GM21529 (cell line): ENCODE results near the gene RADX.
"Not testable (repeated sequence)": the region's sequence is repeated elsewhere in the genome, so short reads cannot be mapped to it uniquely, and the experiment has no call there.

Experiments
- ATAC-seq: cut with Tn5 transposase; IDR thresholded peaks from one replicate; pipeline ENCODE4 v1.9.1; 2021; ENCODE audit not compliant: unreplicated experiment

Gene RADX, protein sequence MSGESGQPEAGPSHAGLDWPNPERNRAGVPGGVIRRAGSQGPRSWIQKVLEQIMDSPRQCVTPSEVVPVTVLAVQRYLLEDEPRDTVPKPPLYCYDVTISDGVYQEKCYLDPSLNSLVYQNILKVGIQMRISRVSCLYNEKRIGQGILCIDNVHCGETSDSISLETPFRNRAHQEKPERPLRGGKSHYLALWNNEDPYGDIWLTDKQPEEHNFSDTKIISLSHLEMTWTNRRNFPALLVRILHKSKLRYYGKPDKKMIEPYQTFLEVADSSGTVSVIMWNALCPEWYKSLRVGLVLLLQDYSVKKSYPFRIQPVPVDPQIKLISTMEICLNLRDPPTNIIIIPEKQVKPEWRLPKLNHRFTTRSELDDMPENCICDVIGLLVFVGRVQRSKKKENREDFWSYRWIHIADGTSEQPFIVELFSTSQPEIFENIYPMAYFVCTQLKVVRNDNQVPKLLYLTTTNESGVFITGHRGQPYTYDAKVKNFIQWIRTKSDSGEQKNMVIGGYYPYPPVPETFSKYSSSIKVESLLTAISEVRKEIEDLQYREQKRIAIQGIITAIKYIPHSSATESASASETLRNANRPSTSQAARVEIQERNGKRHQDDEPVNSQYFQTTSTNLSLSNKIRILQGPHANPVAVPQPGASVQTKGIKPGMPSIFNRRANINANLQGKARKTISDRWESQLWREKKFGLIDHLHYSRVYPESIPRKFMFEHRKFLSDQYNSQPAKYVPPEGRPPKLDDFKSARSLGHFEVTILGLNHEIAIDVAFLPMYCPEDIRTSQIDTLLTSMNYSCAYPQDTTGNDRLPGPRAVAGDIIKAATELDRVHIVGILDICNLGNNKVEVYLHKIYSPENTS

DNA sequence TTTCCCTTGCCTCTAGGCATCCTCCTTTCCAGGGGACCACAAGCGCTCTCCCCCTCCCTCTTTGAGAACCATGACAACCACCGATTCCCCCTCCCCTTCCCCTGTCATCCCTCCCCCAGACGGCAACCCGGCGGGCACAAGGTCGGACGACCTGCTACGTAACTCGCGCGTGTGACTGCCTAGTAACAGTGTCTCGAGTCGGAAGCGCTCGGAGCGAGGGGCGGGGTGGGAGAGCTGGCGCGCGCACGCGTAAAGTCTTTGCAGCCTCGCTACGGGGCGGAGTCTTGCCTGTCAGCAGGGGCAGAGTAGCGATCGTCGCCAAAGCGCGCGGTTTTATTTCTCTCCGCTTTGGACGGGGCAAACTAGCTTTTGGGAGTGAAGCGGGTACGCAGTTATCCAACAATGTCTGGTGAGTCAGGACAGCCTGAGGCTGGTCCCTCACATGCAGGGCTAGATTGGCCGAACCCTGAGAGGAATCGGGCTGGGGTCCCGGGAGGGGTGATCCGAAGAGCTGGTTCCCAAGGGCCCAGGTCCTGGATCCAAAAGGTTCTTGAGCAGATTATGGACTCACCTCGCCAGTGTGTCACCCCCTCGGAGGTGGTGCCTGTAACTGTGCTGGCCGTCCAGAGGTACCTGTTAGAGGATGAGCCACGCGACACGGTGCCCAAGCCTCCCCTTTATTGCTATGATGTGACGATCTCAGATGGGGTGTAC, at the start of gene RADX:
TSS of gene RADX (plus strand) at position 300 of the 714 bp plus-strand sequence. CDS start at position 403, 103 bp downstream.
- peak; percentile 98 for ATAC-seq

DNA sequence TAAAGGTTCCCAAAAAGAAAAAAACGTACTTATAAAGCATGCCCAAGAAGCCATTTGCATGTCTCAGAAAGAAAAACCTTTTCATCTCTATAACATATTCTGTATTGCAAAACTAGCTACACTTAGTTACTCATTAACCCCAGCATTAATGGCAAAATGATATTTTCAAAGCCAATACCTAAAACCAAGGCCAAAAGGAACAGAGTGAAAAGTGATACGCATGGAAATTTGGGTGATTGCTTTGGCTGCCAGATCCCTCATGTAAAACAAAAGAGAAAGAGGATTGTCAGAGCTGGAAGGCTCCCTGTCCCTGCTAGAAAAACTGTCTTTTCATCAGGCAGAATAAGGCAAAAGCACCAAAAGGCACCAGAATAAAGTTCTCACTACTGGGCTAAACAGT, 46.8 kb upstream of the RADX start:
- ATAC-seq: no peak

DNA sequence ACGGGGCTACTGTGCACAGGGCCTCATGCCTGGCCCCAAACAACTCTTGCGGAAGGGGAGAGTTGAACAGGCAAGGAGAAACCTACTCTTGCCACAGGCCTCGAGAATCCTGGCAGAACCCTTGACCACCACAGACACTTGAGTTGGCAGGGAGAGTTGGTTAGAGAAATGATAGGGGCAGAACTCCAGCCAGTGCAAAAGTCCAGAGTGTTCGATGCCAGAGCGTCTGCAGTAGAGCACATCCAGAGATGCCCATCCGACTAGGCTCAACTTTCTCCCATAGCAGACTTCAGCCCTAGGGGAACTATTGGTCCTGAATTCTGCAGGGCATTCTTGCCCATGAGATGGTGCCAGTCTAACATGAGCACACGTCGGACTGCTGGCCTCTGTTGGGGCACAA, 45.4 kb upstream of the RADX start:
- no peak for ATAC-seq

DNA sequence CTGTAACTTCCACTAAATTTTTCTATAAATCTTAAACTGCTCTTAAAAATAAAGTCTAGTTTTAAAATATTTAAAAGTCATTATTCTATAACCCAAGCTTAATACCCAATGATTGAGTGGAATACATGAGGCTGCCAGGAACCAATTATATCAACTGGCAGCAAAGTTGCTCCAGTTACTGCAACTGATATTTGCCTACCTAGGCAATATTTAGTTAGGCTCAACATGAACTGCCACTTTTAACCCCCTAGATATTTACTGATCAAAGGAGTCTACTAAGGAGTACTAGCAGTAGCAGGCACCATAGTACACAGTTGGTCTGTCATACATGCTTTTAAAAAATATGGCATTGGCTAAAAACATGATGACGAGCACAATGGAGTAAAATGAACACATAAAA, 29.9 kb upstream of the RADX start:
- ATAC-seq: no peak

DNA sequence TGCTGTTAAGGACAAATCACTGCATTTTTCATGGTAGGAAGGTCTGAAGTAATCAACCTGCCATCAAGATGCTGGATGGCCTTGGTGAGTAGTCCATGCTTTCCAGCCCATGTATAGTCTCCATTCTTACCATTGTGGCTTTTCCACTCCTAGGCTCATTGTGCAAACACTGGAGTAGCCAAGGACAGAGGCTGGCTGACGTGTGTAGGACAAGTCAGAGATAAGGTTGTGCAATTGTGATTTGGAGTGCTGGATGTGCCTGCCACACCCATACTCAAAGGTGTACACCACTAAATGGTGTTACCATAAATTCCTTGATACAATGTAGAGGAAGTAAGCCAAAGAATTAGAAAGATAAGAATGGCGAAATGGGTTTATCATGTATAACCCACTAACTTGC, 26.3 kb upstream of the RADX start:
- ATAC-seq: no peak

DNA sequence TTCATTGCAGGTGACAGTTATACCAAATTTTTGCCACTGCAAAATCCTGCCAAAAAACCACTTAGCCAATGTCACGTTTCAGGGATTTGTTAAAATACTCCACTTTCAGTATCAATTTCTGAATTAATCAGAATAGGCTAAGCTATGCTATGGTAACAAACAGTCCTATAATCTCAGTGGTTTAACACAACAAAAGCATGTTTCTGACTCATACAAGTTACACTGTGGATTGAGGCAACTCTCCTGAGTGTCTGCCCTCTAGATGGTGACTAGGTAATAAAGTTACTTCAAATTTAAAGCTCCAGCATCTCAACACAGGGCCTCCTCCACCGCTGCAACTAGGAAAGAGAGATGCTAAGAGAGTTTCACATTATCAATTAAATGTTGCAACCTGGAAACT, 23.0 kb upstream of the RADX start:
- no peak for ATAC-seq

DNA sequence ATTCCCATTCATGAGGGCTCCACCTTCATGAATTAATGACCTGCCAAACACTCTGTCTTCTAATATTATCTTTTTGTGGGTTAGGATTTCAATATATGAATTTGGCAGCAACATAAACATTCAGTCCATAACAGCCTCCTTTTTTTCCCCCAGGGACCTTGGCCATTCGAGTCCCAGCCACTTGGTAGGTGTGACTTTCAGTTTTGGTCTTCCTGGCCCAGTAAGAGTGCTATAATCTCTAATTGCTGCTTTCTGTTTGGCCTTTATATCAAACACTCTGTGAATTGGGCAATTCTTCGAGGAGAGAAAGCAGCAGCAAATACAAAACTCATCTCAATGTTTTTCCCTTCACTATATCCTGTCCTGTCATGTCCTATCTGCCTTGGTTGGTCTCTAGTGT, 12.4 kb upstream of the RADX start:
- ATAC-seq: no peak

DNA sequence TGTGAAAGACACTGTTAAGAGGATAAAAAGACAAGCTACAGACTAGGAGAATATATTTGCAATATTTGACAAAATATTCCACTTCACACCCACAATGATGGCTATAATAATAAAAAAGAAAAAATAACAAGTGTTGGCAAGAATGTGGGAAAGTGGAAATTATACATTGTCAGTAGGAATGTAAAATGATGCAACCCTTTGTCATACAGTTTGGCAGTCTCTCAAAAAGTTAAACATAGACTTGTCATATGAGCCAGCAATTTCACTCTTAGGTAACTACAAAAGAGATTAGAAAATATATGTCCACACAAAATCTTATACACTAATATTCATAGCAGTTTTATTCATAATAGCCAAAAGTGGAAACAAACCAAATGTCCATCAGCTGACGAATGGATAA, 5.2 kb upstream of the RADX start:
- no peak for ATAC-seq

DNA sequence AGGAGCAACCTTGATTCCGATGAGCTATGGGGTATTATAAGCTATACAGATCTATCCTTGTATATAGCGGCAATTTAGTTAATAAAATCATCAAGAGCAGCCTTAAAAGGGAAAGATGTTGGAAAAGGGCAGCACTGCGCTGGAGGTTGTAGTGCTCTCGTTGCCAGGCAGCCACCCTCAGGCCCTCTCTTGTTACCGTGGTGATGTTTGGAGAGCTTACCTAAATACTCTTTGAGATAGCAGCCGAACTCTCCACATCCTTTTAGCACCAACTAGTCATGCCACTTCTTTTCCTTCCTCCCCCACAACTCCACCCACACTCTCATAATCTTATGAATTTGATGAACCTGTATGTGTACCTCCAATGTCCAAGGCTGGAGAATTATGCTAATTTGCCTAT, 3.8 kb upstream of the RADX start:
- no peak for ATAC-seq

DNA sequence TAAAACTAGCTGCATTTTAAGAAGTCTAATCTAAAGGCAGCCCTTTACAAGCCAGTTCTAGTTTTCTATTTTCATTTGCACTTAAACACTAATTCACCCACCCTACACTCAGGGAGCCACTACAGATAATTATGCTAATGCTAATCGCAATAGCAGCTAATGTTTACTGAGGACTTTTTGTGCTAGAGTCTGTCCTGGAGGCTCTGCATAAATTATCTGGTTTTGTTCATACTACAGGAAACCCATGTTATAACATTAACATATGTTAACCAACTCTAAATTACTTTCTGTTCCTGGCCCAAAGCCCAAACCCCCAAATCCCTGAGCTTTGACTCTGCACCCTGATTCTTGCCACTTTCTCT, 480 bp upstream of the RADX start:
- peak; percentile 10 for ATAC-seq

DNA sequence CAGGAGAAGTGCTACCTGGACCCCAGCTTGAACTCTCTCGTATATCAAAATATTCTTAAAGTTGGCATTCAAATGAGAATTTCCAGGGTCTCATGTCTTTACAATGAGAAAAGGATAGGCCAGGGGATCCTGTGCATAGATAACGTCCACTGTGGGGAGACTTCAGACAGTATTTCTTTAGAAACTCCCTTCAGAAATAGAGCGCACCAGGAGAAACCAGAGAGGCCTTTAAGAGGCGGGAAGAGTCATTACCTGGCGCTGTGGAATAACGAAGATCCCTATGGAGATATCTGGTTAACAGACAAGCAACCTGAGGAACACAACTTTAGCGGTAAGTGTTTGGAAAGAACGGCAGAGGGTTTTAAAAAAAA, 600 bp downstream of the RADX start:
- ATAC-seq: peak; percentile 19

DNA sequence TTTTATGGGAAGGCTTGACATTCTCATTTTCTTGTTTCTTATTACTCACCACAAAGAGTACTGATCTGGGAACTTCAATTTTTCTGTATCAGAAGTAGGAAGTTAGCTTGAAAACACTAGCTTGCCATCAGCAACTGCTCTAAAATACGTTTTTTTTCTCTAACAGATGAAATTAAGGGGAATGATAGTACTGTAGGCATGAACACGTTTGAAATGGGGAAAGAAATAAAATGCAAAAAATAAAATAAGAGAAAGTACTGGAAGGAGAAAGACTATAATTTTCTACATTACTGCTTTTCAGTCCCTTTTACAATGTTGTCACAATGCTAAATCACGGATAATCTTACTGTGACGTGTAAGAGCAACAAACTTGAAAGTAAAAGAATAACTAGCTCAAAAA, 1.5 kb downstream of the RADX start:
- no peak for ATAC-seq

DNA sequence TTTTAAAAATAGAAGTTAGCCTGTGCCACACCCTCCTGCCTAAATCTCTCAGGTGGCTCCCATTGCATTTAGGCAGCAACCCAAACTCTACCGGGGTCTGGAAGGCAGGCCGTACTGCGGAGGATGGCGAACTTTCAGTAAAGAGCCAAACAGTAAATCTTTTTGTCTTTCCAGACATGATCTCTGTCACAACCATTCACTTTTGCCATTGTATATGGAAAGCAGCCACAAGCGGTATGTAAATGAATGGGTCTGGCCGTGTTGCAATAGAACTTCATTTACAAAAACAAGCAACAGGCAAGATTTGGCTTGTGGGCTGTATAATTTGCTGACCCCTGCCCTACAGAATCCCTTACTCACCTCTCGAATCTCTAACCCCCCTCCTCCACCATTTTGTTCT, 3.3 kb downstream of the RADX start:
- no peak for ATAC-seq

DNA sequence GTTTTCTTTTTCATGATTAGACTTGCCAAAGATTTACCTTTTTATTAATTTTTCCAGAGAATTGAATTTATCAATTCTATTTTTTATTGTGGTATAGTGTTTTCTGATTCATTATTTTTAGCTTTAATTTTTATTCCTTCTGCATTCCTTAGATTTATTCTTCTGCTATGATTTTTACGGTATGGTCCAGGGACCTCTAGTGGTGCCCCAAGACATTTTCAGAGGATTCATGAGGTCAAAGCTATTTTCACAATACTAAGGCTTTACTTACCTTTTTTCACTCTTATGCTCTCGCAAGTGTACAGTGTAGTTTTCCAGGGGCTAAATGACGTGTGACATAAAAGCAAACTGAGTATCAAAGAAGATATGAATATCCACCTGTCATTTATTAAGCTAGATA, 8.0 kb downstream of the RADX start:
- no peak for ATAC-seq

DNA sequence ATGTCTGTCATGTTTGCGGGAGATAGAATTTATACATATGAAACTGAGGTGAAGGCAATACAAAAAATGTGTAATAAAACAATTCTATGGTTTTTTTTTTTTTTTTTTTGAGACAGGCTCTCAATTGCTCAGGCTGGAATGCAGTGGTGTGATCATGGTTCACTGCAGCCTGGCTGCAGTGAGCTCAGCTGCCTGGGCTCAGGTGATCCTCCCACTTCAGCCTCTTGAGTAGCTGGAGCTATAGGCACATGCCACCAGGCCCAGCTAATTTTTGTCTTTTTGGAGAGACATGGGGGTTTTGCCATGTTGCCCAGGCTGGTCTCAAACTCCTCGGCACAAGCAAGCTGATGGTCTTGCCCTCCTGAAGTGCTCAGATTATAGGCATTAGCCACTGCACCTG, 10.1 kb downstream of the RADX start:
- ATAC-seq: no peak

DNA sequence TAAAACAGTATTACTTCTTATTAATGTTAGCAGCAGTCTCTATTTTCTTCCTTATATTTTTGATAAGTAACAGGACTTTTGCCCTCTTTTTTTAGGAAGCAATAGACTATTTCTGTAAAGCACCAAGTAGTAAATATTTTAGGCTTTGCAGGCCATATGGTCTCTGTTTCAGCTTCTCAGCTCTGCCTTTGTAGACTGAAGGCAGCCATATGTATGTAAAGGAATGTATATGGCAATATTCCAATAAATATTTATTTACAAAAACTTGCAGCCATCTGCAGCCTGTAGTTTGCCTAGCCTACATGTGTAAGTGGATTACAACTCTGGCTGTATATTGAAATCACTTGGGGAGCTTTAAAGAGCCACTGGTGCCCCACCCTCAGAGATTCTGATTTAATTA, 15.0 kb downstream of the RADX start:
- no peak for ATAC-seq

DNA sequence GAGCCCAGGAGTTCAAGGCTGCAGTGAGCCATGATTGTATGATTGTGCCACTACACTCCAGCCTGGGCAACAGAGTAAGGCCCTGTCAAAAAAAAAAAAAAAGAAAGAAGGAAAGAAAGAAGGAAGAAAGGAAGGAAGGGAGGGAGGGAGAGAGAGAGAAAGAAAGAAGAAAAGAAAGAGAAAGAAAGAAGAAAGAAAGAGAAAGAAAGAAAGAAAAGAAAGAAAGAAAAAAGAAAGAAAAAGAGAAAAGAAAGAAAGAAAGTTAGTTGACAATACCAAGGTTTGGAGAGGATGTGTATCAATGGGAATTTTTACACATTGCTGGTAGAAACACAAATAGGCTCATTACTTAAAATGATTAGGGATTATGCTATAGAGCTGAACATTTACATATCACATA, 19.8 kb downstream of the RADX start:
- no peak for ATAC-seq

DNA sequence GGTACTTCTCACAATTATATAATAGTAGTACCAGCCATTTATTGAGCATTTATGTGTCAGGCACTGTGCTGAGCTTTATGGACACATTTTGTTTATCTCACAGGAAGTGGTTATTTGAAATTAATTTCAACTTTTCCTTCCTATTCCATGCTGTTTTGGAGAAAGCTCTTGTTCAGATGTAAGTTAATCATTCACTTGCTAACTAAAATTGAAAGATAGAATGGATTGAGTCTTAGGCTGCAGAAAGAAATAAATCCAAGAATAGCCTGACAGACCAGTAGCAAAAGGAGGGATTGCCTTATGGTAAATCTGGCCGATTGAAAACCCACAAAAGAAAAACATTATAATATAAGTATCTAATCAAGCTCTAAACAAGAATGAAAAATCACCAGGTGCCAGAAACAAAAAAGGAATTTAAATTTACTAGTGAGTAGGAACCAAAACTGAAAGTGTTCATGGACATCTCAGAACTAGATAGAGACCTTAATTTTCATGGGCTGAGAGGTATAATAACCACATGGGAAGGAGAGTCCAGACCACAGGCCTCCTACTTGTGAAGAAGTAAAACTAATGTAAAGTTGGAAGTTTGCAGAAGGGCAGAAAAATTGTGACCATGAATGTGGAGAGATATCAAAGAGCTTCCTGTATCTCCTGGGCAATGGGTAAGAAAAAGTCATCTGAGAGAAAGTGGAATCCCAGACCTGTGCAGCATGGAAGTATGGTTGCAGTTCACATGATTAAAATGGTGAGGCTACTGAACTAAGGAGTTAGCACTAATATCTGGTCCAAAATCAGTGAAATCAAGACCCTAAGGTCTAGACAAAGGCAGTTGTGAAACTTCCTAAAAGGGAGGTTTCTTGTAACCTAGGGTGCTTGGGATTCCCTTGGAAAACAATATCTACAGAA, 38.0 kb downstream of the RADX start:
- peak; percentile 99 for ATAC-seq

DNA sequence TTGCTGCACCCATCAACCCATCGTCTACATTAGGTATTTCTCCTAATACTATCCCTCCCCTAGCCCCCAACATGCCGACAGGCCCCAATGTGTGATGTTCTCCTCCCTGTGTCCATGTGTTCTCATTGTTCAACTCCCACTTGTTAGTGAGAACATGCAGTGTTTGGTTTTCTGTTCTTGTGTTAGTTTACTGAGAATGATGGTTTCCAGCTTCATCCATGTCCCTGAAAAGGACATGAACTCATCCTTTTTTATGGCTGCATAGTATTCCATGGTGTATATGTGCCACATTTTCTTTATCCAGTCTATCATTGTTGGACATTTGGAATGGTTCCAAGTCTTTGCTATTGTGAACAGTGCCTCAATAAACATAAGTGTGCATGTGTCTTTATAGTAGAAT, 41.8 kb downstream of the RADX start:
- ATAC-seq: not testable (repeated sequence)

DNA sequence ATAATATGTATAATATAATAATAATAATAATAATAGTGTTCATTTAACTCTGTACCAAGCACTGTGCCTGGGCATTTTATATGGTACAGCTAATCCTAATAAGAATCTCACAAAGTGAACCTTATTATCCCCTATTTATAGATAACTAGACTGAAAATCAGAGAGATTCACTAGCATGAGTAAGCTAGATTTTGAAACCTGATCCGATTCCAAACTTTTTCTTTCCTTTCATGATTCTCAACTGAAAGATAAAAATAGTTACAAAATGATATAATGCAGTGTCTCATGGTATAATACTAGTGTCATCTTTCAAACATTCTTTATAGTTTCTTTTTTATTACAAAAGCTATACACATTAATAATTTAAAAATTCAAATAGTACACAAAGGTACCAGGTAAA, 58.9 kb downstream of the RADX start:
- ATAC-seq: no peak

DNA sequence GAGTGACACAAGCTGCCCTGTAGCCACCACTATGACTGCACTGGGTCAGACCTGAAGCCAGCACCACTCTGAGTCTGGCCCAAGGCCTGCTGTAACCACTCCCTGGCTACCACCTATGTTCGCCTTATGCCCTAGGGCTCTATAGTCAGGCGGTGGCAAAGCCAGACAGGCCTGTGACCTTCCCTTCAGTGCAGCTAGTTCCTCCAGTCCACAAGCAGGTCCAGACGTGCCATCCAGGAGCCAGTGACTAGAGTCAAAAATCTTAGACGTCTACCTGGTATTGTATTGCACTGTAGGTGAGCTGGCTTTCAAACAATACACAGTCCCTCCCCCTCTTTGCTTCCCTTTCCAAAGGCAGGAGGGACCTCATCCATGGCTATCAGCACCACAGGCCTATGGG, 60.7 kb downstream of the RADX start:
- ATAC-seq: no peak
